GM10847 (cell line): ENCODE measurements around the gene CHST11.

ENCODE experiments used
- POLR2A ChIP-seq: IDR thresholded peaks from 2 replicates; pipeline ENCODE4 v1.6.1; 2011; ENCODE audit not compliant: insufficient read length; ENCODE audit errors: extremely low read depth

Gene CHST11

DNA sequence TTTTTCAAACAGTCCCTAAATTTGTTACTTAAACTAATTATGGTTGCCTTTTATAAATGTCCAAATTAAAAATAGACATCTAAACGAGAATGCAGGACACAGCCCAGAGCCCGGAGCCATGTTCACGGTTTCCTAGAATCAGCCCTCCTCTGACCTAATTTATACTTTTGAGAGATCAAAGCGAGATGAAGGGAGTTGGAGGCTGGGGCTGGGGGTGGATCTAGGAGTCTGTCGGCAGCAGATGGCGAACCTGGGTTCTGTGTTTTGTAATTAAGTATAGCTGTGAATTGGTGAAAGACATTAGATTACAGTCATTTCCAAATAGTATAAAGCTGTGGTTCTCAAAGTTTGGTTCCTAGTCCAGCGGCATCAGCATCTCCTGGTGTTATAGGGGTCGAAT, 291.2 kb downstream of the CHST11 start:
- TF ChIP-seq POLR2A: no peak

DNA sequence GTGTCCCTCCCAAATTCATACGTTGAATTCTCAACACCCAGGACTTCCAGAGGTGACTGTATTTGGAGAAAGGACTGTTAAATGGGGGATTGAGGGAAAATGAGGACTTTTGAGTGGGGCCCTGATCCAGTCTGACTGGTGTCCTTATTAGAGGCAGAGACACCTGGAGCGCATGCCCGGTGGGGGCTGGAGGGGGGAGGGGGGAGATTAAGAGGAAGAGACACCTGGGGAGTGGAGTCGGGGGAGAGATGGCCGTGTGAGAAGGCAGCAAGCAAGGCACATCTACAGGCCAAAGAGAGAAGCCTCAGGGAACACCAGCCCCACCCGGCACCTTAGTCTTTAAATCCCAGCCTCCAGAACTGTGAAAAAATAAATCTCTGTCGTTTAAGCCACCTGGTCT, 291.6 kb downstream of the CHST11 start:
- TF ChIP-seq POLR2A: no peak

DNA sequence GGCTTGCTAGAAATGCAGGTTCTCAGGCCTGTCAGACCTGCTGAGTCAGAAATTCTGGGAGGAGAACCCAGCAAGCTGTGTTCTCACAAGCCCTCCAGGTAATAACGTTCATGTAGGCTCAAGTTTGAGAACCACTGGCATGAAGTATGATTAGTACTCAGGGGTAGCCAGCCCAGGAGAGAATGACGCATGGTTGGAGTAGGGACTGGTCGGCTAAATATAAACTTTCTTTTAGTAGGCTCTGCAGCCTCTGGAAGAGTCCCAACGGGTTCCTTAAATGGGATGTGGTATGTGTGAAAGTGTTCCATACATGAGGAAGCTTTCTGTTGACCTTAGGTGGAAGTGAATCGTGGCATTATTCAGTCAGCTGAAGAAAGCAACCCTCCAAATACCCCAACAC, 292.0 kb downstream of the CHST11 start:
- no peak for TF ChIP-seq POLR2A

DNA sequence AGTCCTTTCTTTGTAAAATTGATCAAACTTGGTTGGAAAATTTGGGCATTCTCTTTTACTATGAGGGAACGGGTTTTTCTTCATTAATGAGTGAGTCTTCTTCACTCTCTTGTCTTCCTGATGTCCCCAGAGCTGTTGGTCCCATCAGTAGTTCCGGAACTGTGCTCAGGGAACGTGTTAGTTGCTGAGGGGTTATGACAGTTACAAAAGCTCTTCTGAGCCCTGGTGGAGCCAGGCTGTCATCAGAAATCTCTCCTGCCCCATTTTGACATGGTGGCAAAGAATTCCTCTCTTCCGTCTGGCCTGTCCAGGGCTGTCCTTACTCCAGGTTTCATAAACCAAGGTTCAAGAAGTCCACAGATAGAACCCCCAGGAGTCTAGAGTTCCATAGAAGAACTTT, 292.8 kb downstream of the CHST11 start:
- no peak for TF ChIP-seq POLR2A

DNA sequence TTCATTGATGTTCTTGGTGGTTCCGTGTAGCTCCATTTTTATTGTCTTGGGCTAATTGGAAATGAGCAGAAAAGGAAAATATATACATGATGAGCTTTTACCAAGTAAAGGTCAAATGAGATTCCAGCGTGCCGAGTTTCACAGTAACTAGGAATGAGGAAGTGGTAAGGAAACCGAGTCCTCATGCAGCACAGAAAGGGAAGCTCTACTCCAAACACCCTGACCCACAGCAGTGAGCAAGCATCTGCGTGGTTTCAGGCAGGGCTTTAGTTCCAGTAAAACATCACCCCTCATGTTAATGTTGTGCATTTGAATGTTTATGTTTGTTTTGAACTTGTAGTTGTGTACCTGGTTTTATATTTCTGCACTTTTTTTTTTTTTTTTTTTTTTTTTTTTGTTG, 293.3 kb downstream of the CHST11 start:
- no peak for TF ChIP-seq POLR2A

DNA sequence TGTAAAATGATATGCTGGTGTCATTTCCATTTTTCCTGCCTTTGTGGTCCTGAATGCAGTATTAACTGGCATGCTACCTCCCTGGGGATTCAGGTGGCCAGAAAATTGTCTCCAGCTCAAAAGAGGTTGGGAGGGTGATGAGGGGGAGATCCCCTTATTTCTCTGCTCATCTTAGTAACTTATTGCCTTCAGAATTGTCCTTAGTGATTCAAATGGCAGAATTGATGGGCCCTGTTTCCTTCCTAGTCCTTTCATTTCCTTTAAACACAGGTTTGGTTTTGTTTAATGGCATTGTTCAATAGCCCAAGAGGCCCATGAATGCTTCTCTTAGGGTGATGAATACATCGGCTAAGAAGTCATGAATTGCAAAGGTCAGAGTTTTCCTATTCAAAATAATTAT, 294.4 kb downstream of the CHST11 start:
- no peak for TF ChIP-seq POLR2A

DNA sequence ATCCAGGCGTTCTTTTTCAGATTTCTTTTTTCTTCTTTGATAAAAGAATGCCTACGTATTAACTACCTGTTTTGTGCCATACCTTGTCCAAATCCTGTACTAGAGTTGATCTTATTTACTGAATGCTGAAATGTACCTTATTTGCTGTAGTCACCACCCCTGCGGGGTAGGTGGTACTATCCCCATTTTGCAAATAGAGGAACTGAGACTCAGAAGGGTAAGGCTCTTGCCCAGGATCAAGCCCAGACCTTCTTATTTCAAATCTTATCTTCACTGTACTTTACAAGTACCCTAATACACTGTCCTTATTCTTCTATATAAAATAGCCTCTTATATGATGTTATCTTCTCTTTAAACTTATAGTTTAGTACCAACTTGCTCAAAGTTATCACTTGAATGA, 294.8 kb downstream of the CHST11 start:
- no peak for TF ChIP-seq POLR2A

DNA sequence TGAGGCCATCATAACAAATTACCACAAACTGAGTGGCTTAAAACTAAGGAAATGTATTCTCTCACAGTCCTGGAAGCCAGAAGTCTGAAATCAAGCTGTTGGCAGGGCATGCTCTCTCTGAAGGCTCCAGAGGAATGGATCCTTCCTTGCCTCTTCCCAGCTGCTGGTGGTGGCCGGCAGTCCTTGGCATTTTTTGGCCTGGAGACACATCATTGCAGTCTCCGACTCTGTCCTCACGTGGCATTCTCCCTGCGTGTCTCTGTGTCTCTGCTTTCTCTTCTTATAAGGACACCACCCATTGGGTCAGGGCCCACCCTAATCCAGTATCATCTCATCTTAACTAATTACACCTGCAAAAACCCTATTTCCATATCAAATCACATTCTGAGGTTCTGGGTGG, 295.3 kb downstream of the CHST11 start:
- TF ChIP-seq POLR2A: no peak

DNA sequence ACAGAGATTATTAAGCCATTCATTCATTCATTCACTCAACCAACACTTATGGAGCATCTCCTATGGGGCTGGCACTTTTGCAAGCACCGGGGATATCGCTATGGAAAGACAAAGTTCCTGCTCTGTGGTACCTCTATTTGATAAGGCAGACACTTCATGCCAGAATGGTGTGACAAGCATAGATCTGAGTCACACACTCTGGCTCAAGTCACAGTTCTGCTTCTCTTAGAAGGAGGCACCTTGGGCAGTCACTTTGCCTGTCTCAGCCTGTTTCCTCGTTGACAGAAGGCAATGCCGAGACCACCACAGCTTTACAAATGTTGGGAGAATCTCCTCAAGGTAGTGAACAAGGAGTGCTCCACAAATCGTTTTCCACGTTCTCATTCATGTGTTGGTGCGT, 296.1 kb downstream of the CHST11 start:
- TF ChIP-seq POLR2A: no peak

DNA sequence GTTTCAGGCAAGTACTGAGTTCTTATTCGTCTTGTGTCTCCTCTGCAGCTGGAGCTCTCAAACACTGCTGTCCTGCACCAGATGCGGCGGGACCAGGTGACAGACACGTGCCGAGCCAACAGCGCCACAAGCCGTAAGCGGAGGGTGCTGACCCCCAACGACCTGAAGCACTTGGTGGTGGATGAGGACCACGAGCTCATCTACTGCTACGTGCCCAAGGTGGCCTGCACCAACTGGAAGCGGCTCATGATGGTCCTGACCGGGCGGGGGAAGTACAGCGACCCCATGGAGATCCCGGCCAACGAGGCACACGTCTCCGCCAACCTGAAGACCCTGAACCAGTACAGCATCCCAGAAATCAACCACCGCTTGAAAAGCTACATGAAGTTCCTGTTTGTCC, 300.2 kb downstream of the CHST11 start:
- TF ChIP-seq POLR2A: no peak

DNA sequence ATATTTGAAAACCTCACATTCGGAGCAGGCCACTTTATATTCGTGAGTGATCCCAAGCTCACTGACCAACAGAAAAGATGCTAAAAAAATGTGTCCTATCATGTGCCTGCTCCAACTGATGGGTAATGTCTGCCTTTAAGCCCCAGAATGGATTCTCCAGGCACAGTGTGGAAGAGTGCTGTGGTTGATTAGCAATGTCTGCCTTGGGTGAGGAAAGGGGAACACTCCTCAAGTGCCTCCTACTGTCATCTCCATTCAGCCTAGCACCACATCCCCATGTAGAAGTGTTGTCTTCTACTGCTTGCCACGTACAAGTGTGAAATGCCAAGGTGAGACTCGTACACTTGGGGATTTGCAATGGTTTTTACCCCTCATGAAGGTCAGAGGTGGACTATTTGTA, 302.0 kb downstream of the CHST11 start:
- no peak for TF ChIP-seq POLR2A

DNA sequence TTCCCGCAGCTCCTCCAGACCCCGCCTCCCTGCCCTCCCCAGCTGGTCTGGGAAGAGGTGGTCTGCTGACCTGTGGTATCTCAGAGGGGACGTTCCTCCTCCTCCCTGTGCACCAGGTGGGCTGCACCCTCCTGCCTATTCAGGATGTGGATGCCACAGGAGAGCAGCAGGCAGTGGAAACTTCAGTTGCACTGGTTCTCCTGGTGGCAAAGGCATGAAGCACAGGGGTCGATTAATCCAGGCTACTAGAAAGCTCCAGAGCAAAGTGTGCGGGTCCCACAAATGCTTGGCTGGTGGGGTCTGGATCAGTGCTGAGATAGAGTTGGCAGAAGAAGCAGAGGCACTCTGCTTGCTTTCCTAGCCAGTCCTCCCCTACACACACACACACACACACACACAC, 304.3 kb downstream of the CHST11 start:
- TF ChIP-seq POLR2A: no peak

DNA sequence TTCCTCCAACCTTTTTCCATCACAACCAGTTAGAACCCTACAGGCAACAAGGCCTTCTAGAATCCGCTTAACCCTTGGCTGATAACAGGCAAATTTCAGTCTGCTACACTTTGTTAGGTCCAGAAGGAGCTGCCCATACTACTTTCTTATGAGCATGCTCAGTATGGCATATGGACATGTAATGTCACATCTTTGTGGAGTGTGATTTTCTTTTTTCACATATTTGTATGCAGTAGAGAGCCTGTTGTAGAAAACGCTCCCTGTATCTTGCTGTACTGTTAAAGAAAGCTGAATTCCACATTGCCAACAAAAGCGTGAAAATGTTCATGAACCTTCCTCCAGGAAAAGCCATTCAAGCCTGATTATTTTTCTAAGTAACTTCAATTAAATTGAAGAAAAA, 304.9 kb downstream of the CHST11 start:
- TF ChIP-seq POLR2A: no peak

DNA sequence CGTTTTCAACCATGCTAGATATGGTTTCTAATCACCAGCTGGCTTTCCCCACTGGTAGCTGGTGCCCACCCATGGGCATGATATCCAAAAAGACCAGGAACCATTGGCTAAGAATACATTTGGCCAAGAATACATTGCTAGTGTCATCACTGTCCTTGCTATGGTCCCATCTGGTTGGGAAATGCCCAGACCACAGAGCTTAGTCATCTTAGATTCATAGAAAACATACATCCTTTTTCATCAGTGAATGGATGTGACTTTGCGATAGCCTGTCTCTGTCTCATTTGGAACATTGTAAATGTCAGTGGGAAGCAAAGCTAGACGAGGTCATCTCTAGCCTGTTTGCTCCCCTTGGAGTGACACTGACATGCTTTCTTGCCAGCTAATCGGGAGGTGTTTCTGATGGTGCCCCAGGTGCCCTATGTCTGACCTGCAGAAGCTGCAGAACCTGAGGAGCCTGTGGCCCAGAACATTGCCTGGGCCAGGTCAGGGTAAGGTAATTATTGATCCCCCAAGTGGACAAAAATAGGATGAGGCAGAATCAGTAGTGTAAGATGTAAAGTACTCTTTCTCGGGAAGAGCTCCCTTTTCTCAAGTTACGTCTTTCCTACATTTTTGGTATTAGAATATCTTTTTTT, 306.5 kb downstream of the CHST11 start:
- TF ChIP-seq POLR2A: no peak

DNA sequence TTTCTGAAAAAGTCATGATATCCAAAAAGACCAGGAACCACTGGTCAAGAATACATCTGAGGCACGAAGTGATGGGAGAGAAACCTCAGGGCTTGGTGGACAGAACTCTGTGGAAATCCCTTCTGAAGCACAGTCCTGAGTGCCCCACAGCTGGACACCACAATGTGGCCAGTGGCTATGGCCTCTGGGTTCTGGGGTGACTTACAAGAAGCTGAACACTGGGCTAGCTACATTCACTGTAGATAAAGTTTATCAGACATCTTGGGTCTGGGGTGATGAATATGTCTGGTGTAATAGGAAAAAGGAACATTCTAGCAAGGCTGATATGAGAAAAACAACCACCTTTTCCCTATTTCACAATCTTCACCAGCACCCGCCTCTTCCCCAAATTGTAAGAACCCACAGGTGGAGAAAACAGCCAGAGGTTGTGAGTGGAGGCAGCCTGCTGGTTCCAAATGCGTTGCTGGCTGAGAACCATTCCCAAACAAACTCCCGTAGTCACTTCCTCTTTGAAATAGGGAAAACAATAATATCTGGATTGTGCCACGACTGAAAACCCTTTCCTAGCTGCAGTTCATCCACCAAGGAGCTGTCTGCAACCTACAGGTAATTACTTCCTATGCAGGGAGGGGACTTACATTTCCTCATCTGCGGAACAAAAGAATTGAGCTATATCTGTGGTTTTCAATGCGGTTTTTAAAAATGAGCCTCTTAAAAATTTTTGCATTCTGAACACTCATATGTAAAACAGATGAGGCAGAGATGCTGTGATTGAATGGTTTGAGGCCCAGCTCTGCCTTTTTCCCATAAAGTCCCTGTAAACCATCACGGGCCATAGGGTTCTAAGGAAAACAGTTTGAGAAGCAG, 307.7 kb downstream of the CHST11 start:
- no peak for TF ChIP-seq POLR2A

DNA sequence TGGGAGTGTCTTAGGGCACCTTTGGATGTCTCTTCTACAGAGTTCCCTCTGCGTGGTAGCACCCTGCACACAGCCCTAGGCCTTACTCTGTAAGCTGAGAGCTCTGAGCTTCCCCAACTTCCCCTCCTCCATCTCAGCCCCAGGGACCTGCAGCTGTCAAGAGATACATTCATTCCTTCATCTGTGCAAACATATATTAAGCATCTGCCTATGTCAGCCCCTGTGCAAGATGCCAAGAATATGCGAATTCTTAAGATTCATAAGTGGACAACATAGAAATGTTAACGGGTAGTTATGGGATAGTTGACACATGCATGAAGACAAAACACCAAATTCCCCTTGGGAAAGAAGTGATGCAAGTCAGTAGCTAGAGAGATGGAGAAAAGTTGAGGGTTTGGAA, 310.5 kb downstream of the CHST11 start:
- TF ChIP-seq POLR2A: no peak

DNA sequence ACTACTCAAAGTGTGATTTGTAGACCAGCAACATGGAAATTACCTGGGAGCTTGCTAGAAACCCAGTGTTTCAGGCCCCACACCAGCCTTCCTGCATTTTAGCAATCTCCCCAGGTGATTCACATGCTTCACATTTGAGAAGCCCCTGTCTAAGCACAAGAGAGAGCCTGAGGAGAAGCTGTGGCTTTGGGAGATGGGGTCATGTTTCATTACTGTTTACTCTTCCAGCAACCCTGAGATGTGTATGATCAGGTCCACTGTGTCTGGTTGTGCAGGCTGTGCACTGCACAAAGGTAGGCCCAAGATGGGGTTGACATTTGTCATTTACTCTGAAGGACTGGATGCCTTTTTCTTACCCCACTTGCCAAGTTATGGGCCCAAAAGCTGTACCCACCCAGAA, 311.3 kb downstream of the CHST11 start:
- no peak for TF ChIP-seq POLR2A
